A549 (cell line): ENCODE measurements around the gene MYL6. TPM values are rescaled to one million over a fixed set of nuclear protein-coding genes. Genes with fewer than 3 reads are reported as not detected.
A peak's percentile ranks its signal among the peaks of the same experiment; 100 is the strongest.

Source experiments
- ATAC-seq, 2 experiments: fragments of 200-7000 bp in 1 of 2; fragments of >200 bp in 1 of 2; cut with Nextera tagmentation in 1 of 2; cut with Tn5 transposase in 1 of 2; 3 replicates each; pipeline versions ENCODE4 v1.8.0 to v1.9.1; 2018 to 2020; ENCODE audit warnings: mild to moderate bottlenecking in 1 of 2, moderate library complexity in 1 of 2
- CTCF ChIA-PET: fragments of 300-600 bp; sonication (Branson Sonifier 250); formaldehyde crosslinking; extraction: SDS; loops from one replicate; lab custom pipeline; 2021; ENCODE audit warnings: antibody characterized with exemption, inconsistent platforms; lab: Yijun Ruan, JAX
- POLR2A ChIA-PET: fragments of 350-600 bp; formaldehyde crosslinking; extraction: SDS; loops from one replicate; lab custom pipeline; 2021; ENCODE audit warnings: antibody characterized with exemption, inconsistent platforms; lab: Yijun Ruan, JAX
- DNase-seq, 2 experiments: peaks; one replicate each; pipeline versions ENCODE4 v3.0.0 to v3.0.0-alpha.2; 2011 to 2016; ENCODE audit warnings: low read depth in 1 of 2, low spot score in 1 of 2
- FAIRE-seq: peaks from 2 replicates; lab custom pipeline; 2011; peaks lifted over from hg19 to GRCh38; lab: Jason Lieb, UNC
- H3K27ac ChIP-seq, 2 experiments: fragments of >200 bp; sonication (Bioruptor Twin); formaldehyde crosslinking; 3 replicates each; pipeline ENCODE4 v1.5.1; 2016 to 2017
- H3K4me1 ChIP-seq: fragments of >200 bp; sonication (Bioruptor Twin); formaldehyde crosslinking; 3 replicates; pipeline ENCODE4 v1.6.1; 2016
- H3K4me2 ChIP-seq: fragments of >200 bp; sonication (Bioruptor Twin); formaldehyde crosslinking; 3 replicates; pipeline ENCODE4 v1.6.1; 2016
- H3K4me3 ChIP-seq: fragments of >200 bp; sonication (Bioruptor Twin); formaldehyde crosslinking; 3 replicates; pipeline ENCODE4 v1.5.1; 2016
- H3K9me3 ChIP-seq: fragments of >200 bp; sonication (Bioruptor Twin); formaldehyde crosslinking; 3 replicates; pipeline ENCODE4 v1.6.1; 2016
- CBX8 ChIP-seq: fragments of 200-600 bp; sonication (generic); IDR thresholded peaks from 2 replicates; pipeline ENCODE4 v1.6.1; 2016
- EHF ChIP-seq: fragments of 250-450 bp; sonication (Bioruptor Pico); IDR thresholded peaks from 2 replicates; pipeline ENCODE4 v1.5.0; 2020; ENCODE audit warnings: mild to moderate bottlenecking
- FOSB ChIP-seq: fragments of 250-450 bp; sonication (Bioruptor Pico); IDR thresholded peaks from 2 replicates; pipeline ENCODE4 v1.5.0; 2020; ENCODE audit warnings: mild to moderate bottlenecking, moderate library complexity
- FOSL2 ChIP-seq, 2 experiments: fragments of 450-650 bp in 1 of 2; fragments of >200 bp in 1 of 2; sonication (Bioruptor Twin) in 1 of 2; formaldehyde crosslinking; IDR thresholded peaks; 2 replicates each; pipeline versions ENCODE4 v1.5.0 to v1.6.1; 2016 to 2020; ENCODE audit warnings: mild to moderate bottlenecking in 1 of 2, moderate library complexity in 1 of 2
- HDAC2 ChIP-seq: fragments of 200-600 bp; sonication (generic); IDR thresholded peaks from 2 replicates; pipeline ENCODE4 v1.6.1; 2016
- HEYL ChIP-seq: fragments of 250-450 bp; sonication (Bioruptor Pico); IDR thresholded peaks from 2 replicates; pipeline ENCODE4 v1.8.0; 2021; ENCODE audit warnings: mild to moderate bottlenecking, moderate library complexity
- JUN ChIP-seq, 2 experiments: fragments of >200 bp; sonication (Bioruptor Twin); formaldehyde crosslinking; IDR thresholded peaks; 2 replicates in 1 of 2; 3 replicates in 1 of 2; pipeline ENCODE4 v1.6.1; 2016 to 2017
- PHF8 ChIP-seq: fragments of 200-600 bp; sonication (generic); IDR thresholded peaks from 2 replicates; pipeline ENCODE4 v1.6.1; 2016; ENCODE audit warnings: low read depth, mild to moderate bottlenecking, antibody characterized with exemption, moderate library complexity, borderline replicate concordance
- TP53 ChIP-seq: fragments of 250-450 bp; sonication (Bioruptor Pico); IDR thresholded peaks from 2 replicates; pipeline ENCODE4 v1.5.0; 2021; ENCODE audit warnings: mild to moderate bottlenecking, moderate library complexity
- ZC3H11A ChIP-seq: fragments of 450-650 bp; IDR thresholded peaks from 2 replicates; pipeline ENCODE4 v1.6.1; 2014; ENCODE audit warnings: antibody characterized with exemption, mild to moderate bottlenecking
- WGBS: methylation state at CpG from one replicate; pipeline ENCODE4 v1.1.6; 2017; ENCODE audit errors: missing lambda C conversion rate; 5-methylcytosine and 5-hydroxymethylcytosine counted together
- polyA plus RNA-seq, 4 experiments: library from polyadenylated mRNA; depleted of rRNA in 3 of 4; stranded (reverse); fragments of >200 nt; fragmentation: RNase III in 1 of 4; extraction: RNeasy Plus Mini Kit Qiagen cat#74134 plus additional on column Dnase treatment in 1 of 4; gene quantifications; 2 replicates in 3 of 4; 3 replicates in 1 of 4; pipeline ENCODE4 v1.2.3, GENCODE V29; 2011 to 2017
- TF ChIP-seq, protein P1 (sequence below): fragments of 200-600 bp; sonication (generic); IDR thresholded peaks from 2 replicates; pipeline ENCODE4 v1.6.1; 2016; ENCODE audit warnings: antibody characterized with exemption, mild to moderate bottlenecking, moderate library complexity
- TF ChIP-seq, protein P2 (sequence below): fragments of 150-350 bp; IDR thresholded peaks from 2 replicates; pipeline ENCODE4 v1.6.1; 2014; ENCODE audit warnings: low read depth, mild to moderate bottlenecking, low read length
- TF ChIP-seq, protein P3 (sequence below): IDR thresholded peaks from 2 replicates; pipeline ENCODE4 v1.6.1; 2012

Gene MYL6
- polyA plus RNA-seq, 2 of the 4 experiments (the other 2 are of a cell fraction) = 2,307 to 3,268 TPM

DNA sequence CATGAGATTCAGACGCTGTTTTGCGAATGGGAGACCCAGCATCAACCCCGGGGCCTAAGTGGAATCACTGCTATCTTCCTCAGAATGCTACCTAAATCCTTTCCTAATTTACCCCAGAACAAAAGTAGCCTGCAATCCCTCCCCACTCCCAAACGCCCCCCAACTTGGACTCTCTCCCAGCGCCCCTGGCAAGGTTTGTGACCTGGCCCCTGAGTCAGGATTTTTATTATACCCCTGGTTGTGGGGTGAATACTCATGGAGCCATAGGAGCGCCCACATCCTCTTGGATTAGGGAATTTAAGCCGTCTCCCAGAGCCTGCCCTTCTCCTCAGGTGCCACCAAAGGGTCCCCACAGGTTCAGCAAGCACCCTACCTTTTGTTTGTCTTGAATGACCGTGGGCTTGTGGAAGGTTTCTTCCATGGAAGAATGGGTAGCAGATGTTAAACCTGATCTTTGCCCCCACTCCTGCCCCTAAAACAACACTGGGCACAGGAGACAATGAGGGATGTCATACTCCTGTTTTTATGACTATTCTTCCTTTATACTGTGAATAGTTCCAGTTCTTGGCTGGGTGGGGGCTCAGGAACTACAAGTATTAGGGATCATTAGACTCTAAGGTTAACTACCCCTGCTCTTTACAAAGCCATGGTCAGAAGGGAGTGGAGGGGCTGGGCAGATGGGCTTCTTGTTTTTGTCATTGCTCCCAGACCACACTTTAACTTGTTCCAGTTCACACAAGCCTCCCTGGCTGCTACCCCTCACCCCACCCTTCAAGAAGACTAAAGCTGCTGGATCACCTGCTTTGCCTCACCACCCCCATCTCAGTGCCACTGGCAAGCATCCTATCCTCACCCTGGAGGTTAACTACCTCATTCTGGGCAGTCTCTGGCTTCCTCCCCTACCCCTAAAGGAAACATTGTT is 5.1 kb upstream of the MYL6 start:
- ATAC-seq (no peak), DNase-seq (no peak), FAIRE-seq (no peak)
- H3K4me2 ChIP-seq = peak overlapping the region; percentile 82
- peaks cover 21% of the 10 kb centered on the region; the same call in 2 of the 3 replicates for H3K4me1 ChIP-seq
- POLR2A ChIA-PET = no interaction called here
- H3K27ac ChIP-seq = peak overlapping the region; percentile 92 to 93
- TF ChIP-seq PHF8 (no peak), EHF (no peak), CBX8 (no peak)
- TF ChIP-seq, protein P1, sequence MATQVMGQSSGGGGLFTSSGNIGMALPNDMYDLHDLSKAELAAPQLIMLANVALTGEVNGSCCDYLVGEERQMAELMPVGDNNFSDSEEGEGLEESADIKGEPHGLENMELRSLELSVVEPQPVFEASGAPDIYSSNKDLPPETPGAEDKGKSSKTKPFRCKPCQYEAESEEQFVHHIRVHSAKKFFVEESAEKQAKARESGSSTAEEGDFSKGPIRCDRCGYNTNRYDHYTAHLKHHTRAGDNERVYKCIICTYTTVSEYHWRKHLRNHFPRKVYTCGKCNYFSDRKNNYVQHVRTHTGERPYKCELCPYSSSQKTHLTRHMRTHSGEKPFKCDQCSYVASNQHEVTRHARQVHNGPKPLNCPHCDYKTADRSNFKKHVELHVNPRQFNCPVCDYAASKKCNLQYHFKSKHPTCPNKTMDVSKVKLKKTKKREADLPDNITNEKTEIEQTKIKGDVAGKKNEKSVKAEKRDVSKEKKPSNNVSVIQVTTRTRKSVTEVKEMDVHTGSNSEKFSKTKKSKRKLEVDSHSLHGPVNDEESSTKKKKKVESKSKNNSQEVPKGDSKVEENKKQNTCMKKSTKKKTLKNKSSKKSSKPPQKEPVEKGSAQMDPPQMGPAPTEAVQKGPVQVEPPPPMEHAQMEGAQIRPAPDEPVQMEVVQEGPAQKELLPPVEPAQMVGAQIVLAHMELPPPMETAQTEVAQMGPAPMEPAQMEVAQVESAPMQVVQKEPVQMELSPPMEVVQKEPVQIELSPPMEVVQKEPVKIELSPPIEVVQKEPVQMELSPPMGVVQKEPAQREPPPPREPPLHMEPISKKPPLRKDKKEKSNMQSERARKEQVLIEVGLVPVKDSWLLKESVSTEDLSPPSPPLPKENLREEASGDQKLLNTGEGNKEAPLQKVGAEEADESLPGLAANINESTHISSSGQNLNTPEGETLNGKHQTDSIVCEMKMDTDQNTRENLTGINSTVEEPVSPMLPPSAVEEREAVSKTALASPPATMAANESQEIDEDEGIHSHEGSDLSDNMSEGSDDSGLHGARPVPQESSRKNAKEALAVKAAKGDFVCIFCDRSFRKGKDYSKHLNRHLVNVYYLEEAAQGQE = no peak
- WGBS = 16% methylated on average over 8 of the region's 8 CpGs
- CTCF ChIA-PET = interaction anchor here (0.6 to 10.2 kb wide), 4 partner anchors 9 to 341 kb away, joined by 3 to 98 read pairs (median 4); partner anchors contain the start of gene ESYT1
- peak overlapping the region; percentile 53 for H3K4me3 ChIP-seq
- H3K9me3 ChIP-seq = no peaks in the 10 kb centered on the region

DNA sequence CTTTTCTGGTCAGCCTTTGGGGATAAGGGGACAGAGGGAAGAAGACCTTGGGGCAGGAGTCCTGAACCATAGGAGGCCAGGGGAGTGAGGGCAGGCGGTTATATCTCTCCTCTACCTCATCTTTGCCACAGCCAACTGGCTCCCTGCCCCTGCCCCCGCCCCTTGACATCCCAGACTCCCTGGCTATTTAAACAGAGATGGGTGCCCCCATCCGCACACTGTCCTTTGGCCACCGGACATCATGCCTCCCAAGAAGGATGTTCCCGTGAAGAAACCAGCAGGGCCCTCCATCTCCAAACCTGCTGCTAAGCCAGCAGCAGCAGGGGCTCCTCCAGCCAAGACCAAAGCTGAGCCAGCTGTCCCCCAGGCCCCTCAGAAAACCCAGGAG is 4.5 kb upstream of the MYL6 start:
- no peak for ATAC-seq
- CTCF ChIA-PET = interaction anchor here (1.2 to 10.2 kb wide), 5 partner anchors 9 to 36 kb away, joined by 3 to 98 read pairs (median 5); partner anchors contain the start of genes ESYT1 and SMARCC2
- WGBS = 75% methylated on average over 5 of the region's 5 CpGs

More for the DNA sequence above, 4.5 kb upstream of the MYL6 start:
- TF ChIP-seq, protein P2, sequence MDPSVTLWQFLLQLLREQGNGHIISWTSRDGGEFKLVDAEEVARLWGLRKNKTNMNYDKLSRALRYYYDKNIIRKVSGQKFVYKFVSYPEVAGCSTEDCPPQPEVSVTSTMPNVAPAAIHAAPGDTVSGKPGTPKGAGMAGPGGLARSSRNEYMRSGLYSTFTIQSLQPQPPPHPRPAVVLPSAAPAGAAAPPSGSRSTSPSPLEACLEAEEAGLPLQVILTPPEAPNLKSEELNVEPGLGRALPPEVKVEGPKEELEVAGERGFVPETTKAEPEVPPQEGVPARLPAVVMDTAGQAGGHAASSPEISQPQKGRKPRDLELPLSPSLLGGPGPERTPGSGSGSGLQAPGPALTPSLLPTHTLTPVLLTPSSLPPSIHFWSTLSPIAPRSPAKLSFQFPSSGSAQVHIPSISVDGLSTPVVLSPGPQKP = no peak
- TF ChIP-seq CBX8 (no peak), FOSL2 (IDR thresholded peaks at IDR 0.05) (no peak), FOSL2 (CRISPR knock-in tag; IDR thresholded peaks at IDR 0.05) (no peak), HEYL (CRISPR knock-in tag) (no peak), FOSB (no peak), ZC3H11A (no peak), JUN (IDR thresholded peaks at IDR 0.05) (no peak), HDAC2 (no peak), TP53 (CRISPR knock-in tag) (no peak)
- TF ChIP-seq, protein P3, sequence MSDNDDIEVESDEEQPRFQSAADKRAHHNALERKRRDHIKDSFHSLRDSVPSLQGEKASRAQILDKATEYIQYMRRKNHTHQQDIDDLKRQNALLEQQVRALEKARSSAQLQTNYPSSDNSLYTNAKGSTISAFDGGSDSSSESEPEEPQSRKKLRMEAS = no peak
- TF ChIP-seq, protein P1 = no peak
- TF ChIP-seq, all 56 proteins: peak for 0
- DNase-seq (no peak), FAIRE-seq (no peak)
- Histone ChIP-seq H3K27ac (peak overlapping the region in 1 of 2 experiments; percentile 93; a peak in 2 of 6 replicates), H3K4me3 (no peak overlapping the region; the same call in 2 of the 3 replicates), H3K9me3 (no peaks in the 10 kb centered on the region), H3K4me1 (peaks cover 21% of the 10 kb centered on the region; the same call in 2 of the 3 replicates), H3K4me2 (peak overlapping the region; percentile 82)
- POLR2A ChIA-PET = interaction anchor here (0.6 kb wide), 1 partner anchor 12 kb away, joined by 4 read pairs; no protein-coding TSS in a partner anchor
